ENCODE data around the gene ATP5F1B. TPM values are rescaled to one million over a fixed set of nuclear protein-coding genes. Genes with fewer than 3 reads are reported as not detected.

ATP5F1B gene
- total RNA-seq, 1 donor from 2014 or later = 609 TPM

GRCh38 chr12:56599041-56599440 lies 46.7 kb downstream of the ATP5F1B start:
- H3K4me2 ChIP-seq = no peak overlapping the region
- peaks cover 5% of the 10 kb centered on the region for H3K36me3 ChIP-seq
- no peak for DNase-seq (ENCODE audit: low spot score)
- H3F3A ChIP-seq (ENCODE audit: low read depth) = peaks cover 23% of the 10 kb centered on the region
- peaks cover 38% of the 10 kb centered on the region for H3K36me3 Mint-ChIP-seq
- H3K27me3 ChIP-seq = no peaks in the 10 kb centered on the region
- no peak overlapping the region for H3K27ac ChIP-seq
- no peaks in the 10 kb centered on the region for H3K4me1 ChIP-seq
- TF ChIP-seq EZH2 (IDR thresholded peaks at IDR 0.05) = no peak
- TF ChIP-seq, protein P1, sequence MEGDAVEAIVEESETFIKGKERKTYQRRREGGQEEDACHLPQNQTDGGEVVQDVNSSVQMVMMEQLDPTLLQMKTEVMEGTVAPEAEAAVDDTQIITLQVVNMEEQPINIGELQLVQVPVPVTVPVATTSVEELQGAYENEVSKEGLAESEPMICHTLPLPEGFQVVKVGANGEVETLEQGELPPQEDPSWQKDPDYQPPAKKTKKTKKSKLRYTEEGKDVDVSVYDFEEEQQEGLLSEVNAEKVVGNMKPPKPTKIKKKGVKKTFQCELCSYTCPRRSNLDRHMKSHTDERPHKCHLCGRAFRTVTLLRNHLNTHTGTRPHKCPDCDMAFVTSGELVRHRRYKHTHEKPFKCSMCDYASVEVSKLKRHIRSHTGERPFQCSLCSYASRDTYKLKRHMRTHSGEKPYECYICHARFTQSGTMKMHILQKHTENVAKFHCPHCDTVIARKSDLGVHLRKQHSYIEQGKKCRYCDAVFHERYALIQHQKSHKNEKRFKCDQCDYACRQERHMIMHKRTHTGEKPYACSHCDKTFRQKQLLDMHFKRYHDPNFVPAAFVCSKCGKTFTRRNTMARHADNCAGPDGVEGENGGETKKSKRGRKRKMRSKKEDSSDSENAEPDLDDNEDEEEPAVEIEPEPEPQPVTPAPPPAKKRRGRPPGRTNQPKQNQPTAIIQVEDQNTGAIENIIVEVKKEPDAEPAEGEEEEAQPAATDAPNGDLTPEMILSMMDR (IDR thresholded peaks at IDR 0.05) = no peak
- TF ChIP-seq EZH2phosphoT487 (IDR thresholded peaks at IDR 0.05) = no peak
- no peak overlapping the region for H2AFZ ChIP-seq (replicated peaks)
- peaks cover 7% of the 10 kb centered on the region for H3K27me3 Mint-ChIP-seq (ENCODE audit: insufficient read depth, low read depth)
- no peak overlapping the region for H3K27ac Mint-ChIP-seq
- H3K9me3 ChIP-seq (ENCODE audit: low read depth) = no peaks in the 10 kb centered on the region
- H3K9ac ChIP-seq = no peak overlapping the region
- H3K4me1 Mint-ChIP-seq = peaks cover 11% of the 10 kb centered on the region
- no peak overlapping the region for H3K4me3 ChIP-seq
- no peak overlapping the region for H3K4me3 Mint-ChIP-seq
- H4K20me1 ChIP-seq (ENCODE audit: low read depth) = no peaks in the 10 kb centered on the region
- H3K9me3 Mint-ChIP-seq = no peaks in the 10 kb centered on the region
- no peaks in the 10 kb centered on the region for H3K79me2 ChIP-seq (ENCODE audit: low read depth)

DNA sequence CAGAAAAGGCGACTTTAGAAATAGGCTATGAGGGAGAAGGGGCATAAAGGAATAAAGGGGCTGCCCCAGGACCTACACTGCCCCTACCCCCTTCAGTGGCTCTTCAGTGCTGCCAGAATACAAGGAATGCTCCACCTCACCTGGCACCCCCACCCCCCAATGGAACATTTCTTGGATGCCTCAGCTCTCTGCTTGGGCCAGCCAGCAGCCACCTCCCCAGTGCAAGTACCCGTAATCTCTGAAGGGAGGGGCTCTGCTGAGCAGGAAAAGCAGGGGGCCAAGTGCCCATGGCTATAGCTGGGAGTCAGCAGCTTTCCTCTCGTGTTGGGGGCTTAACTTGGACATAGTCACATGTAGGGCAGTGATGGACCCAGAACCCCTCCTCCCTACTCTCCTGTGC lies 49.0 kb downstream of the ATP5F1B start:
- H3K36me3 ChIP-seq = no peaks in the 10 kb centered on the region
- Mint-ChIP-seq H3K4me1 (peaks cover 14% of the 10 kb centered on the region), H3K27ac (peak overlapping the region; percentile 90), H3K4me3 (no peak overlapping the region), H3K36me3 (peaks cover 26% of the 10 kb centered on the region), H3K27me3 (ENCODE audit: insufficient read depth, low read depth) (peaks cover 4% of the 10 kb centered on the region), H3K9me3 (no peaks in the 10 kb centered on the region)
- peak overlapping the region; percentile 58 for H3K27ac ChIP-seq
- no peak overlapping the region for H2AFZ ChIP-seq (replicated peaks)
- no peaks in the 10 kb centered on the region for H3K27me3 ChIP-seq
- no peak for TF ChIP-seq EZH2 (IDR thresholded peaks at IDR 0.05)
- no peak for TF ChIP-seq EZH2phosphoT487 (IDR thresholded peaks at IDR 0.05)
- TF ChIP-seq, protein P1 (IDR thresholded peaks at IDR 0.05) = no peak
- H3K9me3 ChIP-seq (ENCODE audit: low read depth) = no peaks in the 10 kb centered on the region
- H3F3A ChIP-seq (ENCODE audit: low read depth) = peaks cover 28% of the 10 kb centered on the region
- no peaks in the 10 kb centered on the region for H4K20me1 ChIP-seq (ENCODE audit: low read depth)
- H3K4me2 ChIP-seq = no peak overlapping the region
- H3K4me3 ChIP-seq = no peak overlapping the region
- H3K9ac ChIP-seq = no peak overlapping the region
- no peak for DNase-seq (ENCODE audit: low spot score)
- H3K79me2 ChIP-seq (ENCODE audit: low read depth) = no peaks in the 10 kb centered on the region
- H3K4me1 ChIP-seq = no peaks in the 10 kb centered on the region

- peak overlapping the region; percentile 45 for H3K4me3 Mint-ChIP-seq
These were observed 51.7 kb downstream of the ATP5F1B start for GRCh38 chr12:56593909-56594621.

More at GRCh38 chr12:56593909-56594621, 51.7 kb downstream of the ATP5F1B start:
- Histone ChIP-seq H4K20me1 (ENCODE audit: low read depth) (no peaks in the 10 kb centered on the region), H2AFZ (replicated peaks) (no peak overlapping the region), H3K4me2 (no peak overlapping the region), H3K4me1 (no peaks in the 10 kb centered on the region), H3K9ac (no peak overlapping the region), H3K27ac (no peak overlapping the region), H3K9me3 (ENCODE audit: low read depth) (no peaks in the 10 kb centered on the region), H3K79me2 (ENCODE audit: low read depth) (no peaks in the 10 kb centered on the region), H3K4me3 (no peak overlapping the region), H3K36me3 (no peaks in the 10 kb centered on the region), H3F3A (ENCODE audit: low read depth) (peaks cover 28% of the 10 kb centered on the region), H3K27me3 (no peaks in the 10 kb centered on the region)
- DNase-seq (ENCODE audit: low spot score) = peak; percentile 85
- Mint-ChIP-seq H3K27me3 (ENCODE audit: insufficient read depth, low read depth) (peaks cover 4% of the 10 kb centered on the region), H3K4me1 (peaks cover 14% of the 10 kb centered on the region), H3K36me3 (peaks cover 10% of the 10 kb centered on the region), H3K27ac (peak overlapping the region; percentile 94), H3K9me3 (no peaks in the 10 kb centered on the region)
- no peak for TF ChIP-seq EZH2phosphoT487 (IDR thresholded peaks at IDR 0.05)
- no peak for TF ChIP-seq EZH2 (IDR thresholded peaks at IDR 0.05)
- TF ChIP-seq, protein P1 (IDR thresholded peaks at IDR 0.05) = peak; percentile 84
